ENCODE data around the gene USP40.

DNA sequence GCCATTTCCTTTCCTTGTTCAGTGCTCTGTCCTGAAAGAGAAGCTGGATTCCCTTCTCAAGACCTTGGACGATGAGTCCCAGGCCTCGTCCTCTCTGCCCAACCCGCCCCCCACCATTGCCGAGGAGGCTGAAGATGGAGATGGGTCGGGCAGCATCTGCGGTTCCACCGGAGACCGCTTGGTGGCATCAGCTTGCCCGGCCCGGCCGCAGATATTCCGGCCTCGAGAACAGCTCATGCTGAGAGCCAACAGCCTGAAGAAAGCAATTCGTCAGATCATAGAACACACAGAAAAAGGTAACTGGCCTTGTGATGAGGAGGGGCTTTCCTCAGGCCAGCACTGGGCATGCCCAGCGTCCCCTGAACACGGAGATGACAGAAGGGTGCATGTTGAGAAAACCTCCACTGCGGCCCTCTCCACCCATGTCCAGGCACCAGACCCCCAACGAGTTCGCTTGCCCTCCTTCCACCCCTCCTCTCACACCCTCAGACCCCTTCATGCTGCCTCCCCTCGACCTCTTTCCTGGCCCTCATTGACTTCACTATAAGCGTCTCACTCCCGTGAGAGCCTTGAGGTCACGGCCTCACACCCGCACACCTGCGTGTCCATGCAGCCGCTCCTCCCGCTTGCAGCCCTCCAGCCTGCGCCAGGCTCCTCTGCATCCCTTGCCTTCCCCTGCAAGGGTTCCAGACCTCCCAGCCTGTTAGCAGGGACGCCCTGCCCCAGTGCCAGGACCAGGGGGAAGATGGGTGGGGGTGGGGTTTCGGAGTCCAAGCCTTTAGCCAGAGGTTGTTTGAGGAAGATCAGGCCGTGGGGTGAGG, 117.3 kb downstream of the USP40 start:
- TF ChIP-seq CTCF (IDR thresholded peaks at IDR 0.05) (peak in 4 of 6 experiments; percentile 41 to 68 (median 60)), POLR2A (IDR thresholded peaks at IDR 0.05) (no peak)

Data from thyroid gland (tissue), 4 donors.